ENCODE data around the gene KIR2DL1.
"Not testable (repeated sequence)": the region's sequence is repeated elsewhere in the genome, so short reads cannot be mapped to it uniquely, and the experiment has no call there.

Gene KIR2DL1

GRCh38 chr19:54769646-54770045, at the start of gene KIR2DL1:
TSS of gene KIR2DL1 (plus strand) at chr19:54769793. CDS start at chr19:54769851, 58 bp downstream.
- not testable (repeated sequence) for DNase-seq

- DNase-seq: no peak
Observed at GRCh38 chr19:54724142-54724541, 45.5 kb upstream of the KIR2DL1 start, which contains the start of gene KIR3DL3. TSS of gene KIR3DL3 (plus strand) at chr19:54724442. CDS start at chr19:54724497, 55 bp downstream.

GRCh38 chr19:54724644-54725043, 44.9 kb upstream of the KIR2DL1 start:
- DNase-seq: no peak

- no peak for DNase-seq
Observed at GRCh38 chr19:54725321-54725720, 44.3 kb upstream of the KIR2DL1 start.

GRCh38 chr19:54727562-54727961, 42.0 kb upstream of the KIR2DL1 start:
- DNase-seq: no peak

GRCh38 chr19:54728167-54728566, 41.4 kb upstream of the KIR2DL1 start:
- DNase-seq: no peak

- DNase-seq: no peak
Observed at GRCh38 chr19:54729416-54730188, 40.0 kb upstream of the KIR2DL1 start.

- DNase-seq: no peak
Observed at GRCh38 chr19:54731191-54731590, 38.4 kb upstream of the KIR2DL1 start.

- DNase-seq: not testable (repeated sequence)
Observed at GRCh38 chr19:54738306-54738705, 31.3 kb upstream of the KIR2DL1 start, which contains the start of gene KIR2DL3. TSS of gene KIR2DL3 (plus strand) at chr19:54738513. CDS start at chr19:54738546, 33 bp downstream.

- no peak for DNase-seq
Observed at GRCh38 chr19:54738715-54739114, 30.9 kb upstream of the KIR2DL1 start.

GRCh38 chr19:54739587-54740497, 29.8 kb upstream of the KIR2DL1 start:
- DNase-seq: no peak

GRCh38 chr19:54741950-54742349, 27.6 kb upstream of the KIR2DL1 start:
- DNase-seq: not testable (repeated sequence)

- DNase-seq: not testable (repeated sequence)
Observed at GRCh38 chr19:54744080-54744479, 25.5 kb upstream of the KIR2DL1 start.

GRCh38 chr19:54747614-54748322, 21.8 kb upstream of the KIR2DL1 start:
- DNase-seq: not testable (repeated sequence)

GRCh38 chr19:54750276-54750675, 19.3 kb upstream of the KIR2DL1 start:
- not testable (repeated sequence) for DNase-seq

GRCh38 chr19:54756204-54757110, 13.1 kb upstream of the KIR2DL1 start:
- not testable (repeated sequence) for DNase-seq

GRCh38 chr19:54758577-54758976, 11.0 kb upstream of the KIR2DL1 start:
- not testable (repeated sequence) for DNase-seq

- not testable (repeated sequence) for DNase-seq
Observed at GRCh38 chr19:54764219-54764618, 5.4 kb upstream of the KIR2DL1 start.

GRCh38 chr19:54766464-54766863, 3.1 kb upstream of the KIR2DL1 start:
- not testable (repeated sequence) for DNase-seq

- DNase-seq: not testable (repeated sequence)
Observed at GRCh38 chr19:54770511-54770910, 918 bp downstream of the KIR2DL1 start.

Data from NCI-H2029 (cell line).